ENCODE results near the gene NFATC3.

- TF ChIP-seq EZH2phosphoT487 (IDR thresholded peaks at IDR 0.05) = no peak
- no peak for TF ChIP-seq CTCF (IDR thresholded peaks at IDR 0.05)
- no peak for TF ChIP-seq EZH2 (IDR thresholded peaks at IDR 0.05)
Measured at GRCh38 chr16:68259007-68259825, 174.0 kb downstream of the NFATC3 start.

All from neural progenitor cell (in vitro differentiated cells).